GM12878 (cell line): ENCODE measurements around the gene OSTN. TPM values are rescaled to one million over a fixed set of nuclear protein-coding genes. Genes with fewer than 3 reads are reported as not detected.

Source experiments
- ATAC-seq: fragments of 200-7000 bp; cut with Tn5 transposase; 3 replicates; pipeline ENCODE4 v1.9.1; 2020; ENCODE audit warnings: mild to moderate bottlenecking, moderate library complexity
- BruUV-seq: library from RNA; stranded (reverse); fragments of 400-500 nt; replicated peaks from 2 replicates; lab custom pipeline; 2021; lab: Mats Ljungman, UMichigan
- CTCF ChIA-PET: fragments of 300-600 bp; sonication (Branson Sonifier 250); formaldehyde crosslinking; extraction: SDS; loops from one replicate; lab custom pipeline; 2021; ENCODE audit warnings: inconsistent platforms; lab: Yijun Ruan, JAX
- POLR2A ChIA-PET: fragments of 350-600 bp; formaldehyde crosslinking; extraction: SDS; loops from one replicate; lab custom pipeline; 2021; ENCODE audit warnings: inconsistent platforms; lab: Charles Lee
- RAD21 ChIA-PET: fragments of 300-600 bp; sonication (Branson Sonifier 250); formaldehyde crosslinking; loops from one replicate; lab custom pipeline; 2023; ENCODE audit warnings: antibody characterized with exemption; ENCODE audit not compliant: unreplicated experiment; lab: Charles Lee
- SMC1A ChIA-PET: fragments of 300-600 bp; sonication (Branson Sonifier 250); formaldehyde crosslinking; loops from one replicate; lab custom pipeline; 2023; ENCODE audit not compliant: unreplicated experiment, uncharacterized antibody; lab: Charles Lee
- DNase-seq: peaks from one replicate; pipeline ENCODE4 v3.0.0-alpha.2; 2011; ENCODE audit warnings: low read depth, low spot score
- FAIRE-seq: peaks from 3 replicates; lab custom pipeline; 2011; peaks lifted over from hg19 to GRCh38; lab: Jason Lieb, UNC
- H2AFZ ChIP-seq: 2 replicates; pipeline ENCODE4 v1.6.0; 2011; ENCODE audit warnings: low read depth, low read length, control low read depth; ENCODE audit not compliant: control insufficient read depth
- H3K27ac ChIP-seq: 2 replicates; pipeline ENCODE4 v1.5.1; 2011; ENCODE audit warnings: control low read depth; ENCODE audit not compliant: control insufficient read depth, insufficient read depth
- H3K27me3 ChIP-seq, 2 experiments: replicated peaks in 1 of 2; 2 replicates each; pipeline versions ENCODE4 v1.6.0 to v1.6.1; 2011; ENCODE audit warnings: low read length in 1 of 2; ENCODE audit not compliant: control insufficient read depth in 2 of 2, insufficient read depth in 2 of 2
- H3K36me3 ChIP-seq, 2 experiments: 2 replicates each; pipeline ENCODE4 v1.5.1; 2011; ENCODE audit warnings: low read length in 1 of 2; ENCODE audit not compliant: control insufficient read depth in 2 of 2, insufficient read depth in 2 of 2
- H3K4me1 ChIP-seq: 2 replicates; pipeline ENCODE4 v1.6.1; 2011; ENCODE audit warnings: mild to moderate bottlenecking, low read length, moderate library complexity, mixed read lengths; ENCODE audit not compliant: control insufficient read depth, insufficient read depth
- H3K4me2 ChIP-seq: 2 replicates; pipeline ENCODE4 v1.6.0; 2011; ENCODE audit warnings: control low read depth; ENCODE audit not compliant: control insufficient read depth, insufficient read depth
- H3K4me3 ChIP-seq: fragments of 200-600 bp; sonication (generic); 2 replicates; pipeline ENCODE4 v1.5.1; 2016
- H3K79me2 ChIP-seq: 2 replicates; pipeline ENCODE4 v1.6.0; 2011; ENCODE audit warnings: low read length; ENCODE audit not compliant: control insufficient read depth, insufficient read depth
- H3K9ac ChIP-seq: 2 replicates; pipeline ENCODE4 v1.8.0; 2011; ENCODE audit warnings: low read length, control low read depth, mixed read lengths; ENCODE audit not compliant: control insufficient read depth, insufficient read depth
- H3K9me3 ChIP-seq: replicated peaks from 3 replicates; pipeline ENCODE4 v1.5.1; 2011; ENCODE audit warnings: mild to moderate bottlenecking, low read length; ENCODE audit not compliant: control insufficient read depth, insufficient read depth
- H4K20me1 ChIP-seq: 2 replicates; pipeline ENCODE4 v1.6.0; 2011; ENCODE audit not compliant: control insufficient read depth, insufficient read depth
- BCL11A ChIP-seq: IDR thresholded peaks from 2 replicates; pipeline ENCODE4 v1.6.1; 2011; ENCODE audit warnings: low read depth, low read length
- E4F1 ChIP-seq: fragments of 450-650 bp; IDR thresholded peaks from 2 replicates; pipeline ENCODE4 v1.6.1; 2018; ENCODE audit warnings: borderline replicate concordance, mild to moderate bottlenecking; ENCODE audit not compliant: partially characterized antibody
- EP300 ChIP-seq, 2 experiments: fragments of 150-350 bp in 1 of 2; IDR thresholded peaks; 2 replicates each; pipeline ENCODE4 v1.6.1; 2011 to 2012; ENCODE audit warnings: low read depth in 2 of 2, low read length in 2 of 2, borderline replicate concordance in 1 of 2, improper control_type of control experiment in 1 of 2, inconsistent platforms in 1 of 2; ENCODE audit not compliant: control insufficient read depth in 1 of 2
- IKZF1 ChIP-seq: fragments of 450-650 bp; conservative IDR thresholded peaks from 2 replicates; pipeline ENCODE4 v1.6.1; 2017; ENCODE audit warnings: antibody characterized with exemption, mild to moderate bottlenecking
- IKZF2 ChIP-seq, 2 experiments: fragments of 450-650 bp; IDR thresholded peaks; 2 replicates each; pipeline ENCODE4 v1.6.1; 2017; ENCODE audit warnings: mild to moderate bottlenecking in 2 of 2, moderate library complexity in 2 of 2
- NBN ChIP-seq: fragments of 450-650 bp; IDR thresholded peaks from 2 replicates; pipeline ENCODE4 v1.6.1; 2016
- NRF1 ChIP-seq: conservative IDR thresholded peaks from 2 replicates; pipeline ENCODE4 v1.6.1; 2011; ENCODE audit warnings: mild to moderate bottlenecking, low read depth, low read length, improper control_type of control experiment
- RBBP5 ChIP-seq: fragments of 200-600 bp; sonication (generic); conservative IDR thresholded peaks from 2 replicates; pipeline ENCODE4 v1.6.1; 2016
- RUNX3 ChIP-seq: IDR thresholded peaks from 2 replicates; pipeline ENCODE4 v1.6.1; 2012; ENCODE audit warnings: low read length, inconsistent platforms
- SMARCA5 ChIP-seq: fragments of 450-650 bp; IDR thresholded peaks from 2 replicates; pipeline ENCODE4 v1.6.1; 2017; ENCODE audit warnings: mild to moderate bottlenecking
- SPI1 ChIP-seq: IDR thresholded peaks from 2 replicates; pipeline ENCODE4 v1.6.1; 2011; ENCODE audit warnings: low read depth, mild to moderate bottlenecking, low read length, moderate library complexity, borderline replicate concordance; ENCODE audit not compliant: insufficient read depth
- SRF ChIP-seq, 2 experiments: IDR thresholded peaks; 2 replicates each; pipeline ENCODE4 v1.6.1; 2011; ENCODE audit warnings: low read depth in 2 of 2, low read length in 2 of 2, mild to moderate bottlenecking in 1 of 2, moderate library complexity in 1 of 2
- USF1 ChIP-seq: IDR thresholded peaks from 2 replicates; pipeline ENCODE4 v1.6.1; 2011; ENCODE audit warnings: borderline replicate concordance, low read depth, mild to moderate bottlenecking, moderate library complexity, mixed read lengths, low read length; ENCODE audit not compliant: insufficient read depth; ENCODE audit errors: extremely low read length
- ZBTB40 ChIP-seq: fragments of 450-650 bp; IDR thresholded peaks from 2 replicates; pipeline ENCODE4 v1.6.1; 2016; ENCODE audit warnings: mild to moderate bottlenecking, moderate library complexity, borderline replicate concordance
- ZNF24 ChIP-seq: fragments of 450-650 bp; IDR thresholded peaks from 2 replicates; pipeline ENCODE4 v1.6.1; 2017; ENCODE audit warnings: antibody characterized with exemption, mild to moderate bottlenecking
- whole genome bisulfite sequencing: methylation state at CpG from one replicate; pipeline ENCODE4 v1.1.6; 2016; ENCODE audit warnings: low lambda C conversion rate; ENCODE audit not compliant: insufficient replicate concordance, insufficient coverage; ENCODE audit errors: missing lambda C conversion rate; 5-methylcytosine and 5-hydroxymethylcytosine counted together
- in situ Hi-C: fragments of 300-500 bp; cut with MboI; formaldehyde crosslinking; loops from 9 replicates; pipeline ENCODE4 v1.14.3; 2018; ENCODE audit warnings: mixed read lengths
- intact Hi-C: fragments of 100-400 bp; cut with micrococcal nuclease; formaldehyde crosslinking; loops from one replicate; pipeline ENCODE4 v1.14.2; 2022; ENCODE audit not compliant: unreplicated experiment
- polyA plus RNA-seq, 11 experiments: library from polyadenylated mRNA; depleted of rRNA in 4 of 11; unstranded in 6 of 11; stranded (reverse) in 5 of 11; fragments of >200 nt; fragmentation: Nextera tagmentation in 4 of 11; fragmentation: Illumina TruSeq in 1 of 11; extraction: Ambion mirVana in 4 of 11; extraction: Trizol in 1 of 11; gene quantifications; 1 replicate in 1 of 11; 2 replicates in 10 of 11; pipeline versions ENCODE4 v1.2.1 to v1.2.3, GENCODE V29; 2011 to 2016; ENCODE audit warnings: inconsistent platforms in 2 of 11, missing spikeins in 2 of 11, low read depth in 1 of 11
- total RNA-seq, 4 experiments: library from RNA; depleted of rRNA in 3 of 4; stranded (reverse); fragments of >200 nt in 3 of 4; fragmentation: Illumina TruSeq in 1 of 4; extraction: Trizol in 1 of 4; gene quantifications; 2 replicates each; pipeline versions ENCODE4 v1.2.1 to v1.2.3, GENCODE V29; 2013 to 2021

Gene OSTN
- total and polyA plus RNA-seq, 10 of the 15 experiments (the other 5 are each of a cell fraction or from before 2014, with no cell fraction given) = 0.04 to 0.27 (median 0.06) TPM; not detected in 6

GRCh38 chr3:191246034-191246433, 47.0 kb downstream of the OSTN start (continued):
- TF ChIP-seq IKZF1 = peak; percentile 89
- peak; percentile 9 for TF ChIP-seq USF1
- TF ChIP-seq NBN = peak; percentile 57; the same call in 1 of the 2 replicates
- peak; percentile 54 for TF ChIP-seq BCL11A
- 0 out of 2 replicates have a peak, but pooled peaks have one; percentile 16 for TF ChIP-seq SMARCA5
- peak; percentile 57 for TF ChIP-seq RUNX3
- TF ChIP-seq ZNF24 = 0 out of 2 replicates have a peak, but pooled peaks have one; percentile 14
- peak; percentile 46 to 47; a peak in 3 of 4 replicates for TF ChIP-seq EP300 (IDR thresholded peaks at IDR 0.05; ENCODE audit: borderline replicate concordance in 1 of 2, control insufficient read depth in 1 of 2, low read depth in 2 of 2, low read length in 2 of 2)

- Histone ChIP-seq H3K79me2 (no peaks in the 10 kb centered on the region), H3K4me1 (no peaks in the 10 kb centered on the region; the same call in 1 of the 2 replicates), H3K4me3 (no peak overlapping the region), H2AFZ (no peak overlapping the region), H3K9me3 (peaks cover 1% of the 10 kb centered on the region; the same call in 2 of the 3 replicates), H4K20me1 (no peaks in the 10 kb centered on the region), H3K27me3 (no peaks in the 10 kb centered on the region), H3K36me3 (no peaks in the 10 kb centered on the region), H3K4me2 (no peak overlapping the region), H3K9ac (no peak overlapping the region), H3K27ac (no peak overlapping the region)
- CTCF ChIA-PET = interaction anchor here (1.1 to 1.4 kb wide), 3 partner anchors 36 to 52 kb away, joined by 3 to 4 read pairs (median 3); no protein-coding TSS in a partner anchor
- intact Hi-C loops (loop anchor here (1.0 kb wide), 1 partner anchor 83 kb away; the partner anchor contains the start of gene CCDC50), in situ Hi-C loops (no loop called here)
- WGBS = 100% methylated on average over 1 of the region's 1 CpG
- POLR2A ChIA-PET = interaction anchor here (0.6 to 1.5 kb wide), 4 partner anchors 25 to 84 kb away, joined by 3 to 9 read pairs (median 4); partner anchors contain the start of genes CCDC50 and UTS2B
- RAD21 ChIA-PET = interaction anchor here (2.9 to 3.5 kb wide), 5 partner anchors 16 to 94 kb away, joined by 15 to 19 read pairs (median 17); partner anchors contain the start of genes CCDC50 and UTS2B
- DNase-seq (no peak), FAIRE-seq (no peak), ATAC-seq (peak; percentile 4; the same call in 1 of the 3 replicates)
- SMC1A ChIA-PET = interaction anchor here (1.2 to 9.6 kb wide), 5 partner anchors 16 to 145 kb away, joined by 3 to 78 read pairs (median 6); no protein-coding TSS in a partner anchor
- no TSS peak for BruUV-seq
- TF ChIP-seq ZBTB40 (no peak), IKZF2 (IDR thresholded peaks at IDR 0.05) (no peak), RBBP5 (no peak), SRF (IDR thresholded peaks at IDR 0.05; ENCODE audit: low read depth in 2 of 2, low read length in 2 of 2) (no peak), E4F1 (no peak), ZNF24 (no peak), NRF1 (no peak), SPI1 (no peak)
Measured at GRCh38 chr3:191246630-191247029, 47.6 kb downstream of the OSTN start.
